Astrocyte (in vitro differentiated cells and primary cell): Measurements from ENCODE around the gene MDM1.

ENCODE experiments used
- EZH2 ChIP-seq: IDR thresholded peaks from 2 replicates; pipeline ENCODE4 v1.6.1; 2012; ENCODE audit warnings: mild to moderate bottlenecking, low read length, inconsistent platforms; ENCODE audit not compliant: insufficient read depth
- TF ChIP-seq, protein P1 (sequence below): IDR thresholded peaks from 2 replicates; pipeline ENCODE4 v1.5.1; 2011; ENCODE audit warnings: low read depth, mild to moderate bottlenecking, inconsistent platforms, low read length, moderate library complexity; ENCODE audit not compliant: insufficient read depth

DNA sequence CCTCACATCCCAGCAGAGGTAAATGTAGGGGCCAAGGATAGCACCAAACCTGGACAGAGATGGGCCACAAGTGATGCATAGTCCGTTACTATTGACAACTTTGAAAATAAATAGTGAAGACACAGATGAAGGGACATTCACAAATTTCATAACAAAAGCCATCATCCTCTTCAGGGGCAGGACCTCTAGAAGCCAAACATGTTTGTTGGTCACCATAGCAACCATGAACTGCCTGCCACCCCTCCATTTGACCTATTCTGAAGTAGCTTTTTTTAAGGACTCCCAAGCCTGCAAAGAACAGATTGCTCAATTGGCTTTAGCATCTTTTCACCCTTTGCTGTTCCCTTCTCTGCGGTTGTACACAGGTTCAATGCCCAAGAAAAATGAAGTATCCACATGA is 35.7 kb upstream of the MDM1 start:
- TF ChIP-seq, protein P1, sequence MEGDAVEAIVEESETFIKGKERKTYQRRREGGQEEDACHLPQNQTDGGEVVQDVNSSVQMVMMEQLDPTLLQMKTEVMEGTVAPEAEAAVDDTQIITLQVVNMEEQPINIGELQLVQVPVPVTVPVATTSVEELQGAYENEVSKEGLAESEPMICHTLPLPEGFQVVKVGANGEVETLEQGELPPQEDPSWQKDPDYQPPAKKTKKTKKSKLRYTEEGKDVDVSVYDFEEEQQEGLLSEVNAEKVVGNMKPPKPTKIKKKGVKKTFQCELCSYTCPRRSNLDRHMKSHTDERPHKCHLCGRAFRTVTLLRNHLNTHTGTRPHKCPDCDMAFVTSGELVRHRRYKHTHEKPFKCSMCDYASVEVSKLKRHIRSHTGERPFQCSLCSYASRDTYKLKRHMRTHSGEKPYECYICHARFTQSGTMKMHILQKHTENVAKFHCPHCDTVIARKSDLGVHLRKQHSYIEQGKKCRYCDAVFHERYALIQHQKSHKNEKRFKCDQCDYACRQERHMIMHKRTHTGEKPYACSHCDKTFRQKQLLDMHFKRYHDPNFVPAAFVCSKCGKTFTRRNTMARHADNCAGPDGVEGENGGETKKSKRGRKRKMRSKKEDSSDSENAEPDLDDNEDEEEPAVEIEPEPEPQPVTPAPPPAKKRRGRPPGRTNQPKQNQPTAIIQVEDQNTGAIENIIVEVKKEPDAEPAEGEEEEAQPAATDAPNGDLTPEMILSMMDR: no peak
- TF ChIP-seq EZH2: no peak
